ENCODE measurements around the gene P2RY13. TPM values are rescaled to one million over a fixed set of nuclear protein-coding genes. Genes with fewer than 3 reads are reported as not detected.

The P2RY13 gene
- total and polyA plus RNA-seq, 2 of the 13 experiments (the other 11 are each of a cell fraction or from before 2014, with no cell fraction given) = not detected

GRCh38 chr3:151309566-151309965 is 19.8 kb downstream of the P2RY13 start:
- Histone ChIP-seq H2AFZ (ENCODE audit: low read length) (no peak overlapping the region), H3K79me2 (ENCODE audit: insufficient read depth, low read length) (no peaks in the 10 kb centered on the region), H3K27me3 (ENCODE audit: control insufficient read depth in 1 of 2, insufficient read depth in 2 of 2, low read length in 2 of 2) (no peaks in the 10 kb centered on the region), H3K4me3 (replicated peaks in 1 of 3; ENCODE audit: insufficient read depth in 1 of 3, low read depth in 2 of 3, low read length in 3 of 3) (no peak overlapping the region), H3K4me2 (ENCODE audit: low read depth, low read length) (no peak overlapping the region), H3K9ac (ENCODE audit: insufficient read depth, low read depth, low read length) (no peak overlapping the region), H3K36me3 (replicated peaks in 1 of 2; ENCODE audit: control insufficient read depth in 1 of 2, insufficient read depth in 2 of 2, low read length in 2 of 2) (no peaks in the 10 kb centered on the region), H4K20me1 (ENCODE audit: insufficient read depth, low read length) (no peaks in the 10 kb centered on the region), H3K9me3 (ENCODE audit: low read length) (no peaks in the 10 kb centered on the region), H3K4me1 (ENCODE audit: insufficient read depth, low read length) (peaks cover 9% of the 10 kb centered on the region), H3K27ac (ENCODE audit: extremely low read length, insufficient read depth, low read length) (no peak overlapping the region)
- no TSS peak for BruUV-seq (replicated peaks)
- ATAC-seq (no peak), FAIRE-seq (no peak), DNase-seq (ENCODE audit: low spot score) (no peak)
- WGBS (ENCODE audit: low lambda C conversion rate) = 72% methylated on average over 2 of the region's 2 CpGs
- intact Hi-C loops (cut with micrococcal nuclease; ENCODE audit: unreplicated experiment) = no loop called here
- TF ChIP-seq IRF1 (CRISPR knock-in tag; IDR thresholded peaks at IDR 0.05; ENCODE audit: low read depth) = no peak
- no peak for TF ChIP-seq SIX1 (CRISPR knock-in tag; IDR thresholded peaks at IDR 0.05; ENCODE audit: borderline replicate concordance)
- TF ChIP-seq SMAD1 (CRISPR knock-in tag; IDR thresholded peaks at IDR 0.05; ENCODE audit: borderline replicate concordance, low read depth) = no peak
- no peak for TF ChIP-seq ZNF749 (CRISPR knock-in tag; IDR thresholded peaks at IDR 0.05; ENCODE audit: borderline replicate concordance)
- no peak for TF ChIP-seq HNRNPLL (IDR thresholded peaks at IDR 0.05; ENCODE audit: low read depth, low read length, poor library complexity, severe bottlenecking)
- TF ChIP-seq ZNF660 (CRISPR knock-in tag; IDR thresholded peaks at IDR 0.05; ENCODE audit: borderline replicate concordance, low read depth) = no peak
- TF ChIP-seq ZKSCAN1 (IDR thresholded peaks at IDR 0.05; ENCODE audit: low read length) = no peak
- no peak for TF ChIP-seq ZNF782 (CRISPR knock-in tag; IDR thresholded peaks at IDR 0.05; ENCODE audit: borderline replicate concordance)
- ChIA-PET CTCF (ENCODE audit: low intra/inter-chr PET ratio, low total read pairs) (no interaction called here), POLR2A (no interaction called here)
- in situ Hi-C loops (cut with HindIII; ENCODE audit: extremely low pct_ligation_motif_present, low pct_unique_long_range_greater_than_20kb) = no loop called here
